NCI-H524 treated with DMSO at 0.1 percent for 48 hours (cell line): ENCODE results near the gene RBM20.
"Not testable (repeated sequence)": the region's sequence is repeated elsewhere in the genome, so short reads cannot be mapped to it uniquely, and the experiment has no call there.

ENCODE experiments used
- DNase-seq: peaks from one replicate; lab custom pipeline; 2025; lab: John Stamatoyannopoulos, UW

Gene RBM20

DNA sequence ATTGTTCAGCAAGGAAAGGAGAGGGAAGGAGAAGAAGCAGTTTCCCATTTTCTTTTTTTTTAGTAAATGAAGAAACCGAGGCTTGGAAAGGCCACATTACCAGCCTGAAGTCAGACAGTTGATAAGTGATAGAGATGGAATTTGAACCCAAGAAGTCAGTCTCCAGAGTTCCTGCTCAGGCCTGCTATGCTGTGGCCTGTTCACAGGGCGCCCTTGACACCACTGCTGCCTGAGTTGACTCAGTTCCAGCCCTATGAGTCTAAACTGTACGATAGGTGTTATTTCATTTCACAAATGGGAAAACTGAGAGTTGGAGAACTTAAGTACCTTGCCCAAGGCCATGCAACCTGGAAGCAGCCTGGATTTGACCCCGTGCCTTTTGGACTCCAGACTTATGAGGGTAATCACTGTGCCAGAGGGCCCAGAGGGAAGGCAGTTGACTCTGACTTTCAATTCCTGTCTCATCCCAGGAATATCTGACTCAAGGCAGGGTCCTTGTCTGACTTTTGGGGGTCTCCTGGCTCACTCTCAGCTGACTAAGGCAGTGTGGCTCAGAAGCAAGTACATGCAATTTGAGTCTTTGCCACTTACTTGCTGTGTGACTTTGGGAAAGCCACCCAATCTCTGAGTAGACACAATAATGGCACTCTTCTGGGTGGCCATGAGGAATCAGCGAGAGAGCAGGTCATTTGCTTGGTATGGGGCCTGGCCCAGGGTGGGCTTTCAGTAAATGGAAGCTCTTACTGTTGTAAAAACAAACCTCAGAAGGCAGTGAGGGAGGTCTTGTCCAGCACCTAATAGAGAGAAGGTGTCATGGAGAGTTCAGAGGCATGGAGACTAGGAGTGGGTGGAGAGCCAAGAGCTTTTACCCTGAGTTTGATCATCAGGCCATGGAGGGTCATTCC lies 17.9 kb upstream of the RBM20 start:
- no peak for DNase-seq

DNA sequence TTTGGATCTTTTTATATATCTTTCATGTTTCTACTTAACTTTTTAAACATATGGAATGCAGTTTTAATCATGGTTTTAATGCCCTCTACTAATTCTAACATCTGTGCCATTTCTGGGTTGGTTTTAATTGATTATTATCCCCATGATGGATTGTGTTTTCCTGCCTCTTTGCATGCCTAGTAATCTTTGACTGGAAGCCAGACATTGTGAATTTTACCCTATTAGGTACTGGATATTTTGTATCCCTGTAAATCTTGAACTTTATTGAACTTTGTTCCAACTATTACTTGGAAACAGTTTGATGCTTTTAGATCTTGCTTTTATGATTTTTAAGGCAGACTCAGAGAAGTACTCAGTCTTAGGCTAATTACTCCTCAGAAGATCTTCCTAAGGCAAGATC lies 16.0 kb upstream of the RBM20 start:
- DNase-seq, result no peak

DNA sequence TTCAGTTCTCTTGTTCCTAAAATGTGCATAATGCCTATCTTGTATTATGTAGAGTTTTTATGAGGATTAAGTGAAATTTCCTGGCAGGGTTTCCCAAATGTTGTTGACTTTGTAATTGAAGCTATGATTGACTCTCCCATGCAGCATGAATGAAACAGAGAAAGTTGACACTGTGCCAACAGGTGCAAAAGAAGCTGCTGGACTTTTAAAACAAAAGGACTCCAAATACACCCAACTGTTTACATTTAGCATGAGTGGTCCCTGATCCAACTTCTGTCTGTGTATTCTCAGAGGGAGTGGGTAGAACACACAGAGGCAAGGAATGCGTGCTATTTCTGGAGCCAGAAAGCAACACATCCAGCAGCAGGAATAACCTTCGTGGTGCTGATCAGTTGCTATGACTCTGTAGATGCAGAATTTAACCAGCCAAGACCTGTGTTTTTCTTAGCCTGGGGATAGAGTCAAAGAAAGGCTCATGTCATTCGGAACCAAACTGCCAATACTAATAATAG lies 14.4 kb upstream of the RBM20 start:
- no peak for DNase-seq

DNA sequence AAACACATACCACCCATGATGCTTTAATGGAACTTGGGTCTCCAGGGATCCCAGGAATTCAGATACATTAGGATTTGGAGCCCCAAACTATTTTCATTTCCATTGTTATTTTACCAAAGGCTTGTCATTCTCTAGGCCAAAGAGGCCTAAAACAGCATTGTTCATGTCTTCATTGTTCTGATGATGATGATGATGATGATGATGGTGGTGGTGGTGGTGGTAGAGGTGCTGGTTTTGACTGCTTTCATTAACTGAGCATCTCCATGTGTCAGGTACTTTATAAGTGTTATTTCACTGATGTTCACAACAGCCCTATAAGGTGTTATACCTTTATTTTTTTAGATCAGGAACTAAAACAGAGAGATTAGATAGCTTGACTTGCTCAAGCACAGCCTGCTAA lies 12.2 kb upstream of the RBM20 start:
- DNase-seq, result no peak

DNA sequence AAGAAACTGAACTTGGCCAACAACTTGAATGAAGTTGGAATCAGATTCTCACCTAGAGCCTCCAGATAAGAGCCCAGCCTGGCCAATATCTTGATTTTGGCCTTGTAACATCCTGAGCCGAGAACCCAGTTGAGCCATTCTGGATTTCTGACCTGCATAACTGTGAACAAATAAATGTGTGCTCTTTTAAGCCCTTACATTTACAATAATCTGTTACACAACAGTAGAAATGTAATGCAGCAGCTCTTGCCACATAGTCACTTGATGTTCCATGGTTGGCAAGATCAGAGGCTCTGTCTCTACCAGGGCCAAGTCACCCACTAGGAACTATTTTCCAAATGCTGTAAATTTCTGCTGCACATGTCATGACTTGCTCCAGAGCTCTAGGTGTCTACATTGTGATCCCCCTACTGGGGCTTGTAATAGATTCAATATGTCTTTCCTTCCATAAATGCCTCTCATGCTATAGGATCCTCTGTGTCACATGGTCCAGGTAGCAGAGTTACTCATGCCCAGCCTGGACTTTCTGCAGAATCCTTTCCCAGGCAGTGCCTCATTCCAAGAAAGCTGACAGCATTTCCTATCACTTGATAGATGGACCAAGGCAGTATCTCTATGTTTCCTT lies 11.4 kb upstream of the RBM20 start:
- no peak for DNase-seq

DNA sequence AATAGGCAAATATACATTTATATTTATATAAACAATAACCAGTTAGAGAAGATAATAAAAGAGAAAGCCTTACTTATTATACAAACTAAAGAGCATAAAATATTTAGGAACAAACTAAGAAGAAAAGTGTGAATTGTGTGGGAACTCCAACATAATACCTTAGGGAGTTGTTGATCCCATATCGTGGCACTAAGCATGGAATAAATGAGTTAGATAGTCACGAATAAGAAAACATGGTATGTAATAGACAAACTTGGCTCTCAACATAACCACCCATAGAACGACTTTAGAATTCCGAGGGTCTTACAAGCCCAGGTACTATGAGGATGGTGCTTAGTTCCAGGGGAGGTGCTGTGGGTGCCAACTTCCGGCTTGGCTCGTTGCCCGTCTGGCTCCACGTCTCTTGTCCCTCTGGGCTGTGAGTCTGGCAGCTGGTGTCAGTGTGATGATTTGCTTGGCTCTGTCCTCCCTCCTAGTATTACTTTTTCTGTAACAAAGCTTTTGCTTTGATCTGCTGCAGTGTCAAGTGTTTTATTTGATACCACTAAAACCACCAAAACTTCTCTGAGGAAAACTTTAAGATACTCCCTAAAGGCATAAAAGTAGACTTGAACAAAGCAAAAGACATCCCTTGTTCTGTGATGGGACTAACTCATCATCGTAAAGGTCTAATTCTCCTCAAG lies 9.5 kb upstream of the RBM20 start:
- DNase-seq, result no peak

DNA sequence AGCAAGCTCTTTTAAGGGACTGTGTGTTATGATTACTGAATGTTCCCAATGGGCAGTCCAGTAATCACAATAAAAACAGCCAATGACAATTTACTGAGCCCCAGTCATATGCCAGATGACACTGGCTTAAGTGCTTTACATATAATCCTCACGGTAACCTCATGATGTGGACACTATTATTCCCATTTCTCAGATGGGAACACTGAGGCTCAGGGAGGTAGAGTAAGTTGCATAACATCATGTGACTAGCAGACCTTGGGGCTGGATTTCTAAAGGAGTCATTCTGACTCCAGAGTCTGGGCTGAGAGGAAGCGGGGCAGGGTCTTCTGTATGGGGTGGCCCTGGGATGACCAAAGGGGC lies 7.6 kb upstream of the RBM20 start:
- no peak for DNase-seq

DNA sequence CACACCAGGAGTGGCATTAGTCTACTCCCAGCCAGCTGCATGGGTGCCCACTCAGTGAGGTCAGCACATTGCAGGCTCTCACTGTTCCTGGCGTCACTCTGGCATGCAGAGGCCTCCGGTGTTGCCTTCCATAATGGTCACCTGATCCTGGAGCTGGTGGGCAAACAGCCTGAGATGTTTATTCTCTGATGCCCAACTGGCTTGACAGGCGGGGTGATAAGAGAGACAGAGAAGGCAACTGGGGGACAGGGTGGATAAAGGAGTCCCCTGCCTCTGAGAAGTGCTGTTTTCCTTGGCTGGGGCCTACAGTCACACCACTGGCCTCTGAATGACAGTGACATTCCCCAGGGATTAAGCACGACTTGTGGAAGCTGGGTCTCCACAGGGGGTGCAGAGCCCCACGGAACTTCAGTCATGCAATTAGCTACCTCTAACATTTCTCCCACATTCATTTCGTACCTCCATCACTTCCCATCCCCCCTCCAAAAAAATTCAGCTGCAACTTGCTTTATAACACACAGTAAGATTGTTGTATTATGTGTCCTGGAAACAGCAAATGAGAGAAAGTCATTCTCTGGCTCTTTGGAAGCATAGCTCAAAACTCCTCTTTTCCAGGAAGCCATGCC lies 7.1 kb upstream of the RBM20 start:
- no peak for DNase-seq

DNA sequence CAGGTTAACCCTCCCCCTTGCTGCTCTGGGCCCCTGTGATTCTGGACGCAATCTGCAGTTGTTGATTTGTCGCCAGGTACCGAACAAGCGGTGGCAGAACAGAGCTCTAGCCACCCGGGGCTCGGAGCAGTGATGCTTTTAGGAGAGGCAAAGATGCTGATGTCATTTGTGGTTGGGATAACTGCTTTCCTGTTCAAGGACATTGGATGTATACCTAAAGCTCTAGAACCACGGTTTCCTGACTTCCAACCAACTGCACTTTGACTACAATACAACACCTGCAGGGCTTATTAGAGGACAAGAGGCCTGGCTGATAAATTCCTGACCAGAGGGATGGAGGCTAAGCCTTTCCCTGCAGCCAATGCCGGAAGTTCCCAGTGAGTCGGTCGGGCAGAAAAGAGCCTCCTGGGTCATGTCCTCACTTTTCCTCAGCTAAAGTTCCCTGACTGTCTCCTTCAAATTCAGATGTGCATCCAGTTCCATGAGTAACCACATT lies 6.5 kb upstream of the RBM20 start:
- DNase-seq, result no peak

DNA sequence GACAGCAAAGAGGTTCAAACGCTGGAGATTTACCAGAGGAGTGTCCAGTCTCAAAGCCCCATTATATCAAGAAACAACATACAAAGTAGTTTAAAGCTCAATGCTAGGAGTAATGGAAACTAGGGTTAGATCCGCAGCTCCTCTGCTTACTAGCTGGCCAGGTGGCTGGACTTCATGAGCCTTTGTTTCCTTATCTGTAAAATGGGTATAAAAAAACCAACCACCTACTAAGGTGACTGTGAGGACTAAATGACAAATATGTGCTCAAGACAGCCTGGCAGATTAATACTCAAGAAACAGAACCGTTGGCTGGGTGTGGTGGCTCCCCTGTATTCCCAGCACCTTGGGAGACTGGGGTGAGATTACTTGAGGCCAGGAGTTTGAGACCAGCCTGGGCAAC lies 5.8 kb upstream of the RBM20 start:
- DNase-seq, result no peak

DNA sequence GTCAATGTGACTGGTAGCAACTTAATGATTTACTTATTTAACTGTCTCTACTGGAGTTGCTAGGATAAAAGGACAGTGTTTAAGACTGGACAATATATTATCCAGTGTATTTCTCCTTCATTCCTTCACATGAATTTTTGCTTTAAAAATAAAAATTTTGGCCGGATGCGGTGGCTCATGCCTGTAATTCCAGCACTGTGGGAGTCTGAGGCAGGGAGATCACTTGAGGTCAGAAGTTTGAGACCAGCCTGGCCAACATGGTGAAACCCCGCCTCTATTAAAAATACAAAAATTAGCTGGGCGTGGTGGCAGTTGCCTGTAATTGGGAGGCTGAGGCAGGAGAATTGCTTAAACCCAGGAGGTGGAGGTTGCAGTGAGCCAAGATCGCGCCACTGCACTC lies 5.1 kb upstream of the RBM20 start:
- not testable (repeated sequence) for DNase-seq

DNA sequence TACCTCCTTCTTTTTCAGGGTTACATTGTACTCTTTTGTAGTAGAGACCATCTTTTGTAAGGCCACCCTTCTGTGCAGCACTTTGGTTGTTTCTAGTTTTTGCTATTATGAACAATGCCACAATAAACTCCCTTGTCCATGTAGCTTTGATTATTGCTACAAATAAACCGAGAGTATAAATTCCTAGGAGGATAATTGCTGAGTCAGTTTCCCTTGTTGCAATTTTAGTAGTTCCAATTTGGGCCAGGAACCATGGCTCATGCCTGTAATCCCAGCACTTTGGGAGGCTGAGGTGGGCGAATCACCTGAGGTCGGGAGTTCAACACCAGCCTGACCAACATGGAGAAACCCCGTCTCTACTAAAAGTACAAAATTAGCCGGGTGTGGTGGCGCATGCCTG lies 4.3 kb upstream of the RBM20 start:
- DNase-seq, result not testable (repeated sequence)

DNA sequence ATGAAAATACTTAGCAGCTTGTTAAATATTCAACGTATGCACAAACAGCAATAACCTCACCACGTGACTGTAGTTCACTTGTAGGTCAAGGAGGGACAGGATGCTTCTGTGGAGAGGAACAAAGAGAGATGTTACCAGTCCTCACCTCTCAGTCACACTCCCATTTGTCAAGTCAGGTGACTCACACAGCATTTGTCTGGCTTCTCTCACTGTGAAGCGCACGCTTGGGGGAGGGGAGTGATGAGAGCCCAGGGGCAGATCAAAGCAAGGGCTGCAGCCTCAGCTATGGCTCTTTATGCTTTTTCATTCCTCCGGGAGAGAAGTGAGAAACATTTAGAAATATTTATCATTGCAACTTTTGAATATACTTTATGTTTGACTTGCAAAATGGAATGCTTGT lies 2.9 kb upstream of the RBM20 start:
- DNase-seq, result no peak

DNA sequence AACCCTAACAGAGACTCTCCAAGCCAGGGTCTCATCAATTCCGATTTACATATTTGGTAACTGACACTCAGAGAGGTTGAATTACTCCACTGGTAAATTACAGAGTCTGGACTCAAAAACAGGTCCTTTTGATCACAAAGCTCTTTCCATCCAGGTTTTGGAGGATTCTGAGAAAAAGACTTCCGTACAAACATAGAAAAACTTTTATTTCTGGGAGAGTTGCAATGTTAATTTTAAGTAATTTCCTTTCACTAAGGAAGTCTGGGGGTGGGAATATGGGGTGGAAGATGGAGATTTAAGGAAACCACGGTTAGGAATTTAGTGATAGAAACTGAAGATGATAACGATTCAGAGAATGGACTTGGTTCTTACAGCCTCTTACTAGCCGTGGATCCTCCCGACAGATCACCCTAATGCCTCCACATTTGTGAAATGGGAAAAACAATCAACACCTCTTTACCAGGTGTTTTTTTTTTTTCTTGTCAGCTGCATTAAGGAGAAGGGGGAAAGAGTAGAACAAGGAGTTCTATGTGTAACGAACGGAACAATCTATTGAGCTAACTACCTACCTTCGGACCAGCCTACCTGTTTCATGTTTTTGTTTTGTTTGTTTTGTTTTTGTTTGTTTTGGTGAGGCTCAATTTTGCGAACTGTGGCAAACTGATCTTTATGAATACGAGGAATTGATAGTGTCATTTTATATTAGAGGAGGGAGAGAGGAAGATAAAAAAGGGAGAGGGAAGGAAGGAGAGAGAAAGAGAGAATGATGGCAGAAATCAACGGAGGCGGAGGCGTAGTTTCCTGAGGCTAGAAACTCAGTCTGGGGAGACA lies 1.7 kb upstream of the RBM20 start:
- DNase-seq, result no peak

DNA sequence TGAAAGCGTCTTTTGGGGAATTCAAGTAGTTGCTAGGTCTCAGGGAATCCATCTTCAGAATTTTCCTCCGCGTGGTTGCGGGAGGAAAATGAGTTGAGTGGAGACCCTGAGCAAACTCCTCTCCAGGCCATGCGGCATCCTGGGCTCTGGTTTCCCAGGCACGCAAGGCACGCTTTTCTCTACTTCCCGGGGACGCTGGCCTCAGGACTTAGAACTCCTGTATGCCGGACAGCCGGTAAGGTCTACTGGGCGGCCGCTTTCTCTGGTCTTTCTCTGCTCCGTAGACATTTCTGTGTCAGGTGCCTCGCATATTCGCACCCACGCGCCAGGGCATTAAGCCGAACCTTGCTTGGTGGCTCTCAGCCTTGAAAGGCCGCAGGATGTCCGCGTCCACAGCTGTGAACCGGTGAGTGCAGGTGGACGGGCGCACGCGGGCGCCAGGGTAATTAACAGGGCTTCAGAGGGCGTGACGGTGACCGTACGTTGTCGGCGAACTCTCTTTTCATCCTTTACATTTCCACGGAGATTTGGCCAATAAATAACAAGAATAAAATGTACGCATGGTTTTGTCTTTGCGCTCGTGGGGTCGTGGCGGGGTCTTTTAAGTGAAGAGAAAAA lies 992 bp upstream of the RBM20 start:
- DNase-seq, result no peak

DNA sequence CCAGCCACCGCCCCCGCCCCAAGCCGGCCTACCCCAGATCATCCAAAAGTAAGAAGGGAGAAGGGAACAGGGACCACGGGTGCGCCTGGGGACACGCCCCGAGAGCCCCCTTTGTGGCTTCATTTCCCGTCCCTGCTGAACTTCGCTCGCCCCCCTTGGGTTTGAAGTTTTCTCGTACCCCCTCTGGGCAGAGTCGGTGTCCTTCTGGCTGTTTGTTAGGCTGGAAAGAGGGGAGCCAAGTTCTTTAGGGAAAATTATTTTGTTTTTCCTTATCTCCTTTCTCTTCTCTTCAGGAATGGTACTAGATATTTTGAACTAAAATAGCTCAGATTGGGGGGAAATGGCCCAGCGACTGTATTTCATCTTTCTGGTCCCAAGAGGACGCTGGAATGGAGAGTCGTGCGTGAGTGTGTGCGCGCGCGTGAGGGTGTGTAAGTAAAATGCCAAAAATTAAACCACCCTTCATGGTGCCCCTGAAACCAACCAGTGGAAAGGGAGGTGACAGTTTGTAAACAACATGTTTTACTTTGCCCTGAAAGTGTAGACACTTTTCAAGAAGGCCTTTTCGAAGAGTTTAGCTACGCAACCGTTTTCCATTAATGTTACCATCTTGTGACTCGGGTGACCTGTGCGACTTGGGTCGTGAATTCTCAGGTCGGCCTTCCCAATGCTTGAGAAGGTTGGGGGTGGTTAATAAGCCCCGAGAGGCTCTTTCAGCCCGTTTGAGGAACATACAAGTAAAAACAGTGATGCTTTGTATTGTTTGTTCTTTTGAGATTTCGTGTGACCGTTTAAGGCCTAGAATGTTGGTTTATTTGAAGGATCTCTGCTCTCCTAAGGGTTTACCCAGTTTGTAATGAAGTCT lies 694 bp downstream of the RBM20 start:
- DNase-seq, result no peak

DNA sequence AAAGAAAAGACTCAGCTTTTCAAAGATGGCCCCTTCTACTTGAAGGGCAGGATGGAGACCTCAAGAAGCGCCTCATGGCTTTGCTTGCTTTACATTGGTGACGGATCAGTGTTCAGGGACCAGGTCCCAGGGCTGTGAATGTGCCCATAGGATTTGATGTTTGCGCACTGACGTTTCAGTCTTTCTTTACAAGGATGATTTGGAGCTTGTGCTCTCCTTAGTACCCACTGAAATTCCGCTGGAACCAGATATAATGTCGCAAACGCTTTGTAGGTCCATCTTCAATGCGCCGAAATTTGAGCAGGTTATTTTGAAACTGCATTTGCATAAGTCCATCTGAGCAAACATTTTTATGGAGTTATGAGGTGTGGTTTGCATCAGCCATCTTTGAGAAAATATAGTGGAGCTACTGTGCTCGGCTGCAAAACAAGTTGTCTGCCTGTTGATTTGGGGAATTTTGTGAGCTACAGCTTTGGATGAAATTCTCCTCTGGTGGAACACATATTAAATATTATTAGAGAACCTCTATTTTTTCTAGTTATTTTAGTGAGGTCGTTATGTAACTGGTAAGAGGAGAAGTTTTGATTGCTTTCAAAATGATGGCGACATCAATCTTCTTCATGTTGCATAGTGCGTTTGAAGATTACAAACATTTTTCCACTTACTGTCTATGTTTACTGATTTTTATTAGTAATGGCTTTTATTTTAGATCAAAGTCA lies 2.4 kb downstream of the RBM20 start:
- no peak for DNase-seq

DNA sequence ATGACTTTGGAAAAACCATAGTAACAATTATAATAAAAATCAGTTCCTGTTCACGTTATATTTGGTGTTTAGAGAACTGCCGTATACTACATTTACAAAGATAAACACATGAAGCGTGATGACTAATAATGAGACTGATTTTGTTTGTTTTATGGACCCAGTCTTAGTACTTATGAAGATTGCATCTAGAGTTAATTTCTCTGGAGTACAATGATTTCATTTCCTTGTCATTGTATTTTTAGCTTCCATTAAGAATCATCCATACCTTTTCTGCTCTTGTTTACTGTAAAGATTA lies 2.9 kb downstream of the RBM20 start:
- no peak for DNase-seq

DNA sequence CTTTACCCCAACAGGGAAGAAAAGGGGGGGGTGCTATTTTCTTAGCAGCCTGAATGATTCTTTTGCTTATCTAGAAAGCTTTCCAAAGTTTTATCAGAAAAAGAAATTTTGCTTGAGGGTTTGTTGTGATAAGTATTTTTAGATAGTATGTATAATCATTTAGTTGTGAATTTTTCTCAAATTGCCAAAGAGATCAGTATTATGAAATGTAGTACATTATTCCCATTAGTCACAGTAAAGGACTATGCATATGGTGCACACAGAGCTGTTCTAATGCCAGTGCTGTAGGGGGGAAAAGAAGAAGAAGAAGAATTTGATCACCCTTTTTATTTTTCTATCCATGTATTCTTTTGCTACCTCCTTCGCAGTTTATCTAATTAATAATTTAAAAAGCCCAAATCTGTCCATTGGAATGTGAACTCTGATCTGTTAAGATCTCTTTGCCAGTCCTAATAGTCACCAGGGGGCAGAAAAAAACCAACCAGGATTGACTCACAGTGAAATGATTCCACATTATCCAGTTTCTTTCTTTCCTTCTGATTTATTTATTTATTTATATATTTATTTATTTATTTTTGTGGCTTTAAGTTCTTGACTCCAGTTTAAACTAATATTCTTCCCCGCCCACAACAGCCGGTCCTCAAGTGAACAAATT lies 4.7 kb downstream of the RBM20 start:
- DNase-seq, result no peak
